DND-41 (cell line): Measurements from ENCODE around the gene DCTN3.

Source experiments
- ATAC-seq: fragments of 200-7000 bp; cut with Tn5 transposase; 3 replicates; pipeline ENCODE4 v1.9.1; 2021; ENCODE audit warnings: low read depth; ENCODE audit not compliant: insufficient read depth
- DNase-seq: peaks from one replicate; pipeline ENCODE4 v3.0.0-alpha.2; 2020
- H2AFZ ChIP-seq: 2 replicates; pipeline ENCODE4 v1.6.0; 2012; ENCODE audit warnings: low read depth, low read length
- H3K27ac ChIP-seq: 2 replicates; pipeline ENCODE4 v1.5.1; 2012; ENCODE audit warnings: low read length, inconsistent platforms
- H3K27me3 ChIP-seq: fragments of 200-600 bp; sonication (generic); 2 replicates; pipeline ENCODE4 v1.6.0; 2012; ENCODE audit warnings: low read length, mild to moderate bottlenecking, inconsistent platforms; ENCODE audit not compliant: insufficient read depth, poor library complexity
- H3K36me3 ChIP-seq: 2 replicates; pipeline ENCODE4 v1.5.1; 2012; ENCODE audit warnings: low read length, inconsistent platforms; ENCODE audit not compliant: insufficient read depth
- H3K4me1 ChIP-seq: 2 replicates; pipeline ENCODE4 v1.5.1; 2012; ENCODE audit warnings: mild to moderate bottlenecking, low read length; ENCODE audit not compliant: insufficient read depth
- H3K4me2 ChIP-seq: 2 replicates; pipeline ENCODE4 v1.6.0; 2012; ENCODE audit warnings: mild to moderate bottlenecking, moderate library complexity, low read length, inconsistent platforms; ENCODE audit not compliant: insufficient read depth
- H3K4me3 ChIP-seq, 2 experiments: fragments of 200-600 bp in 1 of 2; shearing (Covaris generic) in 1 of 2; 2 replicates each; pipeline ENCODE4 v1.5.1; 2012 to 2016; ENCODE audit warnings: inconsistent platforms in 2 of 2, low read length in 2 of 2, mild to moderate bottlenecking in 2 of 2, low read depth in 1 of 2, moderate library complexity in 1 of 2
- H3K79me2 ChIP-seq: 2 replicates; pipeline ENCODE4 v1.6.0; 2012; ENCODE audit warnings: low read length, inconsistent platforms; ENCODE audit not compliant: insufficient read depth
- H3K9ac ChIP-seq: 2 replicates; pipeline ENCODE4 v1.6.0; 2012; ENCODE audit warnings: low read depth, mild to moderate bottlenecking, inconsistent platforms, low read length, moderate library complexity
- H3K9me3 ChIP-seq: 2 replicates; pipeline ENCODE4 v1.5.1; 2012; ENCODE audit warnings: low read length, moderate library complexity, mild to moderate bottlenecking, inconsistent platforms; ENCODE audit not compliant: insufficient read depth, severe bottlenecking
- H4K20me1 ChIP-seq: 2 replicates; pipeline ENCODE4 v1.6.0; 2012; ENCODE audit warnings: low read length; ENCODE audit not compliant: insufficient read depth
- EZH2 ChIP-seq: IDR thresholded peaks from 3 replicates; pipeline ENCODE4 v1.6.1; 2012; ENCODE audit warnings: borderline replicate concordance, low read depth, mild to moderate bottlenecking, moderate library complexity, low read length, inconsistent platforms; ENCODE audit not compliant: severe bottlenecking
- TF ChIP-seq, protein P1 (sequence below): IDR thresholded peaks from 2 replicates; pipeline ENCODE4 v1.5.1; 2012; ENCODE audit warnings: borderline replicate concordance, low read length, moderate library complexity, mild to moderate bottlenecking; ENCODE audit not compliant: poor library complexity, severe bottlenecking; ENCODE audit errors: extremely low read depth

The DCTN3 gene

DNA sequence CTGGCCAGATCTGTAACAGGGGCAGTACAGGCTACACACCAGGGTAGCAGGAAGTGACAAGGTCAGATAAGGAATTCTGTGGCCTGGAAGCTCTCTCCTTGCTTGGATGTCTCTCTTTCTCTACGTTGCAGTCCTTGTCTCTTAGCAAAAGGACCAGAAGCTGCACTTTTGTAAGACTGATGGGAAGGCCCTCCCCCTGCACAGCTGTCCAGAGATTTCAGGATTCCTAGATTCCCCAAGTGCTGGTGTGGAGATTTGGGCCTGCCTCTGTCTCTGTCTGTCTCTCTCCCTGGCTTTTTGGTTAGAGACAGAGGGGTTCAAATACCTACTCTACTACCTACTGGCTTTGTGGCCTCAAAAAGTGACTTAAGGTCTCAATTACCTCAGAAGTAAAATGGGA is 20.7 kb downstream of the DCTN3 start:
- peaks cover 1% of the 10 kb centered on the region for H3K27me3 ChIP-seq
- H3K9ac ChIP-seq = no peak overlapping the region
- no peaks in the 10 kb centered on the region for H3K4me1 ChIP-seq
- no peak overlapping the region for H3K4me2 ChIP-seq
- H3K4me3 ChIP-seq = no peak overlapping the region
- no peak for ATAC-seq
- no peak overlapping the region for H2AFZ ChIP-seq
- no peaks in the 10 kb centered on the region; the same call in 1 of the 2 replicates for H4K20me1 ChIP-seq
- H3K79me2 ChIP-seq = no peaks in the 10 kb centered on the region
- no peaks in the 10 kb centered on the region for H3K9me3 ChIP-seq
- DNase-seq = no peak
- H3K27ac ChIP-seq = no peak overlapping the region
- H3K36me3 ChIP-seq = no peaks in the 10 kb centered on the region
- TF ChIP-seq, protein P1, sequence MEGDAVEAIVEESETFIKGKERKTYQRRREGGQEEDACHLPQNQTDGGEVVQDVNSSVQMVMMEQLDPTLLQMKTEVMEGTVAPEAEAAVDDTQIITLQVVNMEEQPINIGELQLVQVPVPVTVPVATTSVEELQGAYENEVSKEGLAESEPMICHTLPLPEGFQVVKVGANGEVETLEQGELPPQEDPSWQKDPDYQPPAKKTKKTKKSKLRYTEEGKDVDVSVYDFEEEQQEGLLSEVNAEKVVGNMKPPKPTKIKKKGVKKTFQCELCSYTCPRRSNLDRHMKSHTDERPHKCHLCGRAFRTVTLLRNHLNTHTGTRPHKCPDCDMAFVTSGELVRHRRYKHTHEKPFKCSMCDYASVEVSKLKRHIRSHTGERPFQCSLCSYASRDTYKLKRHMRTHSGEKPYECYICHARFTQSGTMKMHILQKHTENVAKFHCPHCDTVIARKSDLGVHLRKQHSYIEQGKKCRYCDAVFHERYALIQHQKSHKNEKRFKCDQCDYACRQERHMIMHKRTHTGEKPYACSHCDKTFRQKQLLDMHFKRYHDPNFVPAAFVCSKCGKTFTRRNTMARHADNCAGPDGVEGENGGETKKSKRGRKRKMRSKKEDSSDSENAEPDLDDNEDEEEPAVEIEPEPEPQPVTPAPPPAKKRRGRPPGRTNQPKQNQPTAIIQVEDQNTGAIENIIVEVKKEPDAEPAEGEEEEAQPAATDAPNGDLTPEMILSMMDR = no peak
- TF ChIP-seq EZH2 = no peak

DNA sequence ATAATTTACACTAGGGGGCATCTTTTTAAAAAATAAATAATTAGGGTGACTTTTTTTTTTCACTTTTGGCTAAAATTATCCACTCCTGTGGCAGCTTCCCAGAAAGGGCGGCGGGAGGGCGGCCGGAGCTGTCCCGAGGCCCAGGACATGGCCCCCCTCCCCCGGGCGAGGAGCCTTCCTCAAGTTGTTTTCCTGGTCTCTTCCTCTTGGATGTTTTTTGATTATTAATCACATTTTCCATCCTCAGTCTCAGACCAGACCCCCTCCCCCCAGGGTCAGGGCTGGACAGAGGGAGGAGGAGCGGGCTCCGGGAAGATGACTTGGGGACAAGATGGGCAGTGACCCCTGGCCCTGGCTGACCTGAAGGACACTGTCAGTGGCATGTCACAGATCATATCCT is 26.1 kb downstream of the DCTN3 start:
- Histone ChIP-seq H3K27ac (no peak overlapping the region), H3K79me2 (no peaks in the 10 kb centered on the region), H2AFZ (no peak overlapping the region), H3K9me3 (no peaks in the 10 kb centered on the region), H3K4me3 (no peak overlapping the region), H3K27me3 (peaks cover 18% of the 10 kb centered on the region), H3K4me1 (no peaks in the 10 kb centered on the region), H3K36me3 (no peaks in the 10 kb centered on the region), H3K4me2 (no peak overlapping the region), H4K20me1 (no peaks in the 10 kb centered on the region), H3K9ac (no peak overlapping the region)
- TF ChIP-seq, protein P1 = no peak
- no peak for TF ChIP-seq EZH2
- ATAC-seq (no peak), DNase-seq (no peak)

DNA sequence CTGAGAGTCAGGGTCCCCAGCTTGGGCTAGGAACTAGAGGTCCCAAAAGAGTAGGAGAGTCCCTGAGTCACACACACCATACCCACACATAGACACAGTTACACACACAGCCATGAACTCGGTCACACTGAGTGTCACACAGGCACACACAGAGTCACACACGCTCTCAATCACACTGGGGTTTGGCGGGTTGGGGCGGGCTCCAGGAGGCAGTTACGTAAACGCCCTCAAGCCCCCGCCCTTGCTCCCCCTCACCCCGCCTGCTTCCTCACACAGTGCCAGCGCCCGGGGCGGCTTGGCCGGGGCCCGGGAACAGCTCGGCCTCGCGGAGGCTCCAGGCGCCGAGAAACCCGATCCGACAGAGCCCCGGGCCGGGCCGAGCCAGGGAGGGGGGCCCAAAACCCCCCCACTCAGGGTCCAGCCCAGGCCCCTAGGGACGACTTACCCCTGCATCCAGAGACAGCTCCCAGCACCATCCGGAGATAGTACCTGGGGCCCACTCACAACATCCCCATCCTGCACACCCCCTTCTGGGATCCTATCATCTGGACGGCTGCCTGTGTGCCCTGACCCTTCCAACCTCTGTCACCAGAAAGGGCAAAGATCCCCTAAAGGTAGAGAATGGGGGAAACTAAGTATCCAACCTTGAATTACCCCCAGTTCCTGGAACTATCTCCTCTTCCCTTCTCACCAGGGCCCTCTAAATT is 27.2 kb downstream of the DCTN3 start:
- DNase-seq (peak; percentile 43), ATAC-seq (peak; percentile 86)
- Histone ChIP-seq H3K9ac (no peak overlapping the region), H3K4me1 (no peaks in the 10 kb centered on the region), H2AFZ (no peak overlapping the region), H3K79me2 (no peaks in the 10 kb centered on the region), H3K4me3 (no peak overlapping the region), H3K36me3 (no peaks in the 10 kb centered on the region), H4K20me1 (no peaks in the 10 kb centered on the region), H3K27ac (no peak overlapping the region), H3K9me3 (no peaks in the 10 kb centered on the region), H3K27me3 (peaks cover 18% of the 10 kb centered on the region), H3K4me2 (no peak overlapping the region)
- TF ChIP-seq EZH2 = no peak
- TF ChIP-seq, protein P1 = no peak
